Breast epithelium (tissue), 4 donors: ENCODE measurements around the gene PYGO1. TPM values are rescaled to one million over a fixed set of nuclear protein-coding genes. Genes with fewer than 3 reads are reported as not detected.

Experiments used
- DNase-seq, 2 donors: peaks; one replicate each; pipeline ENCODE4 v3.0.0-alpha.2; 2019; ENCODE audit warnings: low spot score in 2 of 2
- H3K27ac ChIP-seq, 2 donors: fragments of 200-600 bp; sonication (generic) in 1 of 2; one replicate each; pipeline ENCODE4 v1.5.1; 2016 to 2019; ENCODE audit warnings: mild to moderate bottlenecking in 1 of 2
- H3K27me3 ChIP-seq, 2 donors: fragments of 200-600 bp; sonication (generic) in 1 of 2; one replicate each; pipeline versions ENCODE4 v1.5.1 to v1.6.0; 2017 to 2019; ENCODE audit warnings: control low read depth in 1 of 2, mild to moderate bottlenecking in 1 of 2
- H3K36me3 ChIP-seq: fragments of 200-600 bp; one replicate; pipeline ENCODE4 v1.5.1; 2019
- H3K4me1 ChIP-seq, 2 donors: fragments of 200-600 bp; sonication (generic); one replicate each; pipeline ENCODE4 v1.5.1; 2016 to 2019; ENCODE audit warnings: control low read depth in 1 of 2
- H3K4me3 ChIP-seq, 3 donors: fragments of 200-600 bp; sonication (generic); 1 replicate in 2 of 3; 2 replicates in 1 of 3; pipeline ENCODE4 v1.5.1; 2016 to 2019; ENCODE audit warnings: mild to moderate bottlenecking in 3 of 3, moderate library complexity in 2 of 3
- H3K9me3 ChIP-seq, 2 donors: fragments of 200-600 bp; sonication (generic) in 1 of 2; one replicate each; pipeline ENCODE4 v1.5.1; 2016 to 2019; ENCODE audit warnings: control low read depth in 1 of 2
- POLR2A ChIP-seq: fragments of 450-650 bp; IDR thresholded peaks from one replicate; pipeline ENCODE4 v1.6.1; 2016; ENCODE audit warnings: antibody characterized with exemption, mild to moderate bottlenecking, moderate library complexity
- POLR2AphosphoS5 ChIP-seq, 3 donors: sonication (generic); formaldehyde crosslinking; IDR thresholded peaks; one replicate each; pipeline ENCODE4 v1.6.1; 2017; ENCODE audit warnings: antibody characterized with exemption in 3 of 3
- intact Hi-C: fragments of 100-400 bp; cut with DNase I; formaldehyde crosslinking; loops from one replicate; pipeline ENCODE4 v1.15.1; 2023; ENCODE audit warnings: low total_unique reads
- total RNA-seq, 3 donors: library from RNA; depleted of rRNA; stranded (reverse); fragments of >200 nt; gene quantifications; one replicate each; pipeline ENCODE4 v1.1.0, GENCODE V29; 2016
- TF ChIP-seq, protein P1 (sequence below), 3 donors: fragments of 450-650 bp; IDR thresholded peaks; one replicate each; pipeline ENCODE4 v1.5.1; 2016 to 2017; ENCODE audit warnings: antibody characterized with exemption in 3 of 3, mild to moderate bottlenecking in 3 of 3, moderate library complexity in 3 of 3

The PYGO1 gene
- total RNA-seq, 3 donors from 2014 or later, result 4.9 to 8.5 (median 5.9) TPM

DNA sequence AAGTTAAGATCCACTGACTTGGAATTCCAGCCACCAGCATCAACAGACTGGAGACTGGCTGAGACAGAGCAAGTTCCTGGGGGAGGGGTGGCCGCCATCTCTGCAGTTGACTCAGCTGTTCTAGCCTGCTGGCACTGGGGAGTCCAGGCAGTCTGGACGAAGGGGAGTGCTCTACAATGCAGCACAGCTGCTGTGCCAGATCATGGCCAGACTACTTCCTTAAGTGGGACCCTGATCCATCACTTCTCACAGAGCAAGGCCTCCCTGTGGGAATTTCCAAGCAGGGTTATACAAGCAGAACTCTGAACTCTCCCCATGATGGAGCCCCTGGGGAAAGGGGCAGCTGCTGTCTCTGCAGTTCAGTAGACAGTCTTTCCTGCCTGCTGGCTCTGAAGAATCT, 35.2 kb downstream of the PYGO1 start:
- intact Hi-C loops, result no loop called here
- Histone ChIP-seq H3K27me3 (no peaks in the 10 kb centered on the region), H3K9me3 (peaks cover 15 to 24% of the 10 kb centered on the region in 2 donors), H3K4me3 (no peak overlapping the region), H3K4me1 (no peaks in the 10 kb centered on the region), H3K27ac (no peak overlapping the region), H3K36me3 (no peaks in the 10 kb centered on the region)
- no peak for DNase-seq
- TF ChIP-seq POLR2AphosphoS5 (IDR thresholded peaks at IDR 0.05), result no peak
- TF ChIP-seq, protein P1, sequence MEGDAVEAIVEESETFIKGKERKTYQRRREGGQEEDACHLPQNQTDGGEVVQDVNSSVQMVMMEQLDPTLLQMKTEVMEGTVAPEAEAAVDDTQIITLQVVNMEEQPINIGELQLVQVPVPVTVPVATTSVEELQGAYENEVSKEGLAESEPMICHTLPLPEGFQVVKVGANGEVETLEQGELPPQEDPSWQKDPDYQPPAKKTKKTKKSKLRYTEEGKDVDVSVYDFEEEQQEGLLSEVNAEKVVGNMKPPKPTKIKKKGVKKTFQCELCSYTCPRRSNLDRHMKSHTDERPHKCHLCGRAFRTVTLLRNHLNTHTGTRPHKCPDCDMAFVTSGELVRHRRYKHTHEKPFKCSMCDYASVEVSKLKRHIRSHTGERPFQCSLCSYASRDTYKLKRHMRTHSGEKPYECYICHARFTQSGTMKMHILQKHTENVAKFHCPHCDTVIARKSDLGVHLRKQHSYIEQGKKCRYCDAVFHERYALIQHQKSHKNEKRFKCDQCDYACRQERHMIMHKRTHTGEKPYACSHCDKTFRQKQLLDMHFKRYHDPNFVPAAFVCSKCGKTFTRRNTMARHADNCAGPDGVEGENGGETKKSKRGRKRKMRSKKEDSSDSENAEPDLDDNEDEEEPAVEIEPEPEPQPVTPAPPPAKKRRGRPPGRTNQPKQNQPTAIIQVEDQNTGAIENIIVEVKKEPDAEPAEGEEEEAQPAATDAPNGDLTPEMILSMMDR (IDR thresholded peaks at IDR 0.05), result no peak
- no peak for TF ChIP-seq POLR2A

DNA sequence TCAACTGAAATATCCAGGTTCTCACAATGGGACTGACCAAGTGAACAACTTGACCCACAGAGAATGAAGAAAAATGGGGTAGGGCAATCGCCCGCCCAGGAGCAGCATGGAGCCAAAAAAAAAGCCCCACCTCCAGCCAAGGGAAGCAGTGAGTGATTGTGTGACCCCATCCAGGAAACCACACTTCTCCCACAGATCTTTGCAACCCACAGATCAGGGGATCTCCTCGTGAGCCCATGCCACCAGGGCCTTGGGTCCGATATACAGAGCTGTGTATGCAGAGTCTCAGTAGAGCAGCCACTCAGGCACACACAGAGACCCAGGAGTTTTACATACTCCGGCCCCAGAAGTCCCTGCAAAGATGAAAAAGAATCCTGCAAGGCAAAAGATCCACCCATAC, 35.7 kb downstream of the PYGO1 start:
- H3K4me3 ChIP-seq, result no peak overlapping the region
- no peaks in the 10 kb centered on the region for H3K27me3 ChIP-seq
- TF ChIP-seq POLR2A, result no peak
- TF ChIP-seq, protein P1 (IDR thresholded peaks at IDR 0.05), result no peak
- TF ChIP-seq POLR2AphosphoS5 (IDR thresholded peaks at IDR 0.05), result no peak
- no peak for DNase-seq
- peaks cover 15 to 24% of the 10 kb centered on the region in 2 donors for H3K9me3 ChIP-seq
- intact Hi-C loops, result no loop called here
- no peaks in the 10 kb centered on the region for H3K4me1 ChIP-seq
- H3K27ac ChIP-seq, result no peak overlapping the region
- H3K36me3 ChIP-seq, result no peaks in the 10 kb centered on the region

DNA sequence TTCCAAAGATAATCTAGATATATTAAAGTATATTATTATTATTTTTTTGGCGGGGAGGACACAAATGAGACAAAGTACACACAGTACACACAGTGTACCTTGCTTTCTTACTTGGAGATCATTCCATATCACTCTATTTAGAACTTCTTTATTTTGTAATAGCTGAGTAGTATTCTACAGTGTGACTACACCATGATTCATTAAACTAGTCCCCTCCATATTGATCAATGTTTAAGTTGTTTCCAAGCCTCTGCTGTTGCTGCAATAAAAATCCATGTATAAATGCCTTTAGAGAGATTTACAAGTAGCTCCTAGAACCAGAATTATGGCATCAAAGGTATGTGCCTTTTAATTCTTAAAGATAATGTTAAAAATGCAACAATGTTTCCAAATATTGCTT, 38.8 kb downstream of the PYGO1 start:
- intact Hi-C loops, result no loop called here
- Histone ChIP-seq H3K9me3 (no peaks in the 10 kb centered on the region), H3K27me3 (no peaks in the 10 kb centered on the region), H3K4me3 (no peak overlapping the region), H3K36me3 (no peaks in the 10 kb centered on the region), H3K27ac (no peak overlapping the region), H3K4me1 (no peaks in the 10 kb centered on the region)
- no peak for DNase-seq
- TF ChIP-seq POLR2A (no peak), POLR2AphosphoS5 (IDR thresholded peaks at IDR 0.05) (no peak)
- TF ChIP-seq, protein P1 (IDR thresholded peaks at IDR 0.05), result no peak

- no peak overlapping the region for H3K27ac ChIP-seq
- TF ChIP-seq, protein P1 (IDR thresholded peaks at IDR 0.05), result no peak
- TF ChIP-seq POLR2A (no peak), POLR2AphosphoS5 (IDR thresholded peaks at IDR 0.05) (no peak)
- intact Hi-C loops, result no loop called here
- no peaks in the 10 kb centered on the region for H3K27me3 ChIP-seq
- no peak for DNase-seq
- no peaks in the 10 kb centered on the region for H3K36me3 ChIP-seq
- H3K9me3 ChIP-seq, result no peaks in the 10 kb centered on the region
- H3K4me3 ChIP-seq, result no peak overlapping the region
- no peaks in the 10 kb centered on the region for H3K4me1 ChIP-seq
Measured at GRCh38 chr15:55546718-55547117, 41.4 kb downstream of the PYGO1 start.

DNA sequence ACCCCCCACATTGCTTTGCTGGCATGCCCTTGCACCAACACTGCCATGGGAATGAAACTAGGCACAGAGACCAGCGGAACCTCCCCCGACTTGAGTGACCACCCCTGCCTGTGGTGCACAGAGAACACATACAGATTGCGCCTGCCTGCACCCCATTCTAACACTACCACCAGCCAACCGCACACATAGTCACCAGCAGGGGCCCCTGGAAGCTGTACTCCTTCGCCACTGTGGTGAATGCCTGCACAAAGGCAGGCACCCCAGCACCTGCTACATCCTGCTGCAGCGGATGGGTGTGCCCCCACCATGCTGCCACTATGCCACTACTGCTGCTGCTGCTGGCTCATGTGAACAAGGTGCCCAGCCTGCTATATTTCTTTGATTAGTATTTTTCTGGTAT, 52.7 kb downstream of the PYGO1 start:
- intact Hi-C loops, result no loop called here

More for the DNA sequence above, 52.7 kb downstream of the PYGO1 start:
- Histone ChIP-seq H3K36me3 (no peaks in the 10 kb centered on the region), H3K4me1 (no peaks in the 10 kb centered on the region), H3K9me3 (no peaks in the 10 kb centered on the region), H3K27ac (no peak overlapping the region), H3K27me3 (no peaks in the 10 kb centered on the region), H3K4me3 (no peak overlapping the region)
- DNase-seq, result no peak
- TF ChIP-seq POLR2AphosphoS5 (IDR thresholded peaks at IDR 0.05), result no peak
- TF ChIP-seq, protein P1 (IDR thresholded peaks at IDR 0.05), result no peak
- no peak for TF ChIP-seq POLR2A
